HG03039 (cell line): ENCODE data around the gene ZFX.
"Not testable (repeated sequence)": the region's sequence is repeated elsewhere in the genome, so short reads cannot be mapped to it uniquely, and the experiment has no call there.

Experiments used
- ATAC-seq: cut with Tn5 transposase; IDR thresholded peaks from one replicate; pipeline ENCODE4 v1.9.1; 2021; ENCODE audit warnings: mild to moderate bottlenecking, moderate library complexity; ENCODE audit not compliant: unreplicated experiment

The ZFX gene

GRCh38 chrX:24149351-24150050 lies at the start of gene ZFX:
TSS of gene ZFX (plus strand) at chrX:24149729. CDS start at chrX:24172743, 23,014 bp downstream.
- ATAC-seq = peak; percentile 48

GRCh38 chrX:24100713-24101112 lies 48.8 kb upstream of the ZFX start:
- no peak for ATAC-seq

GRCh38 chrX:24110069-24110468 lies 39.5 kb upstream of the ZFX start:
- no peak for ATAC-seq

- ATAC-seq = no peak
Measured at GRCh38 chrX:24113181-24113580, 36.3 kb upstream of the ZFX start.

- no peak for ATAC-seq
Measured at GRCh38 chrX:24117258-24117657, 32.3 kb upstream of the ZFX start.

GRCh38 chrX:24124244-24124799 lies 25.2 kb upstream of the ZFX start:
- ATAC-seq = no peak

GRCh38 chrX:24125028-24125612 lies 24.4 kb upstream of the ZFX start:
- ATAC-seq = no peak

GRCh38 chrX:24131476-24131875 lies 18.1 kb upstream of the ZFX start:
- ATAC-seq = no peak

- no peak for ATAC-seq
Measured at GRCh38 chrX:24133312-24133711, 16.2 kb upstream of the ZFX start.

GRCh38 chrX:24135768-24136167 lies 13.8 kb upstream of the ZFX start:
- not testable (repeated sequence) for ATAC-seq

- ATAC-seq = no peak
Measured at GRCh38 chrX:24137192-24137591, 12.3 kb upstream of the ZFX start.

GRCh38 chrX:24143982-24144381 lies 5.5 kb upstream of the ZFX start:
- ATAC-seq = not testable (repeated sequence)

- no peak for ATAC-seq
Measured at GRCh38 chrX:24144528-24144927, 5.0 kb upstream of the ZFX start.

GRCh38 chrX:24145303-24146186 lies 4.0 kb upstream of the ZFX start:
- ATAC-seq = no peak

- no peak for ATAC-seq
Measured at GRCh38 chrX:24146283-24146949, 3.1 kb upstream of the ZFX start.

GRCh38 chrX:24147165-24147564 lies 2.4 kb upstream of the ZFX start:
- ATAC-seq = no peak

GRCh38 chrX:24148121-24148520 lies 1.4 kb upstream of the ZFX start:
- no peak for ATAC-seq

- ATAC-seq = no peak
Measured at GRCh38 chrX:24148535-24149350, 786 bp upstream of the ZFX start.

GRCh38 chrX:24150051-24150790 lies 692 bp downstream of the ZFX start:
- ATAC-seq = peak; percentile 66
